ENCODE results near the gene SIPA1L2.

SIPA1L2 gene

DNA sequence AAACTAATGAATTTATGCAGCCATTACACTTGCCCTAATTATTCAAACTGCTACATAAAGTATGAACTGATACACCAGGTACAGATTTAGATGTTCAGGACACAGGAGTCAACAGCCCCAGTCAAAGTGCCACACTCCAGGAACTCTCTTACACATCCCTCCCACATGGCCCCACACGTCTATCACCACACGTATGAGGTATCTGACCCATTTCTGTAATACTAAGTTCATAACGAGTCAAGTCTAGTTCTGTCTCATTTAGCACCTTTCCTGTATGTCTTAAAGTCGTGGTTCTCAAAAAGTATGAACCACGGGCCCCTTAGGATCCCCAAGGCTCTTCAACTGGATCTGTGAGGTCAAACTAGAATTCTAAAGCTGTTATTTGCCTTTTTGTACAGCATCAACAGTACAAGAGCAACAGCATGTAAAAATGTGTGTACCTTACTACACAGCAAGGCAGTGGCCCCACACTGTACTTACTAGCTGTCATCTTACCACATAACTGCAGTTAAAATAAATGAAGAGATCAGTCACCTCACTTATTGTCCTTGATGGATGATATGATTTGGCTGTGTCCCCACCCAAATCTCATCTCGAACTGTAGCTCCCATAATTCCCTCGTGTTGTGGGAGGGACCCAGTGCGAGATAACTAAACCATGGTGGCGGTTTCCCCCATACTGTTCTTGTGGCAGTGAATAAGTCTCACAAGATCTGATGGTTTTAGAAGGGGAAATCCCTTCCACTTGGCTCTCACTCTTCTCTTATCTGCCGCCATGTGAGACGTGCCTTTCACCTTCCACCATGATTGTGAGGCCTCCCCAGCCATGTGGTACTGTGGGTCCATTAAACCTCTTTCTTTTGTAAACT lies 42.6 kb downstream of the SIPA1L2 start:
- TF ChIP-seq SPI1 (IDR thresholded peaks at IDR 0.05; ENCODE audit: low read depth, low read length) (no peak), POLR2A (IDR thresholded peaks at IDR 0.05; ENCODE audit: low read depth, low read length) (no peak), PAX5 (IDR thresholded peaks at IDR 0.05; ENCODE audit: insufficient read depth, low read length, severe bottlenecking) (no peak), TAF1 (IDR thresholded peaks at IDR 0.05; ENCODE audit: low read depth, low read length) (no peak), POLR2AphosphoS5 (IDR thresholded peaks at IDR 0.05; ENCODE audit: low read depth, low read length) (no peak), POU2F2 (IDR thresholded peaks at IDR 0.05; ENCODE audit: low read depth, low read length) (no peak)
- FAIRE-seq = no peak
- no peak for DNase-seq (ENCODE audit: insufficient read length, low spot score)

- FAIRE-seq (no peak), DNase-seq (ENCODE audit: insufficient read length, low spot score) (no peak)
- TF ChIP-seq POLR2A (IDR thresholded peaks at IDR 0.05; ENCODE audit: low read depth, low read length) (no peak), POU2F2 (IDR thresholded peaks at IDR 0.05; ENCODE audit: low read depth, low read length) (no peak)
Measured at GRCh38 chr1:232586679-232587078, 43.3 kb downstream of the SIPA1L2 start.

DNA sequence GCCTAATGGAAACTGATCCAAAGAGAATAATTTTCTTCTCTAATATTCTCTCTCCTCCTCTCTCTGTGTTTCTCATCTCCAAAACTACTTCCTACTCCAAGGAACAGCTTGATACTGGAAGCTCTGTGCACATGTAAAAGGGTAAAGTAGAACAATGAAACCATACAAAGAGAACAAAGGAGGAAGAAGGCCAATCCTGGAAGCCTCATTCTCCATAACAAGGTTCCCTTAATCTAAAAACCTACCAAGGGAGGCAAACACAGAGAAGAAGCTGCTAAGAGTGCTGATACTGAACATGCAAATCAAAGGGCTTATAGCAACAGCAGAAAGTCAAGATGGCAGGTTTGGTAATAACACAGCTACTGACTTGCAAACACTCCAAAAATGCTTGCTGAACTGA lies 44.4 kb downstream of the SIPA1L2 start:
- no peak for FAIRE-seq
- TF ChIP-seq POLR2AphosphoS5 (IDR thresholded peaks at IDR 0.05; ENCODE audit: low read depth, low read length) (no peak), SPI1 (IDR thresholded peaks at IDR 0.05; ENCODE audit: low read depth, low read length) (no peak), POLR2A (IDR thresholded peaks at IDR 0.05; ENCODE audit: low read depth, low read length) (no peak), POU2F2 (IDR thresholded peaks at IDR 0.05; ENCODE audit: low read depth, low read length) (no peak), TAF1 (IDR thresholded peaks at IDR 0.05; ENCODE audit: low read depth, low read length) (no peak), PAX5 (IDR thresholded peaks at IDR 0.05; ENCODE audit: insufficient read depth, low read length, severe bottlenecking) (no peak)
- no peak for DNase-seq (ENCODE audit: insufficient read length, low spot score)

GRCh38 chr1:232581932-232582331 lies 48.0 kb downstream of the SIPA1L2 start:
- no peak for TF ChIP-seq POLR2AphosphoS5 (IDR thresholded peaks at IDR 0.05; ENCODE audit: low read depth, low read length)
- no peak for TF ChIP-seq SPI1 (IDR thresholded peaks at IDR 0.05; ENCODE audit: low read depth, low read length)
- no peak for TF ChIP-seq TAF1 (IDR thresholded peaks at IDR 0.05; ENCODE audit: low read depth, low read length)
- no peak for TF ChIP-seq POLR2A (IDR thresholded peaks at IDR 0.05; ENCODE audit: low read depth, low read length)
- no peak for TF ChIP-seq PAX5 (IDR thresholded peaks at IDR 0.05; ENCODE audit: insufficient read depth, low read length, severe bottlenecking)
- DNase-seq (ENCODE audit: insufficient read length, low spot score) (no peak), FAIRE-seq (no peak)

All from GM12891 (cell line).